ENCODE results near the gene PLAGL1.

The PLAGL1 gene

GRCh38 chr6:143896126-143896860 is 111.8 kb downstream of the PLAGL1 start:
- H3K4me1 ChIP-seq (ENCODE audit: control insufficient read depth, insufficient read depth, low read length), result no peaks in the 10 kb centered on the region
- H3K9ac ChIP-seq (ENCODE audit: low read length in 2 of 2), result no peak overlapping the region
- no peaks in the 10 kb centered on the region for H3K36me3 ChIP-seq (ENCODE audit: control insufficient read depth in 2 of 2, insufficient read depth in 2 of 2, low read length in 2 of 2)
- no peak overlapping the region for H3K4me3 ChIP-seq (ENCODE audit: low read length in 2 of 2)
- no peak overlapping the region for H3K27ac ChIP-seq (ENCODE audit: low read length)
- no peaks in the 10 kb centered on the region for H3K27me3 ChIP-seq (ENCODE audit: control insufficient read depth in 1 of 2, insufficient read depth in 2 of 2, low read length in 2 of 2)
- H3K9me3 ChIP-seq (ENCODE audit: control insufficient read depth in 2 of 2, low read length in 2 of 2), result no peaks in the 10 kb centered on the region

DNA sequence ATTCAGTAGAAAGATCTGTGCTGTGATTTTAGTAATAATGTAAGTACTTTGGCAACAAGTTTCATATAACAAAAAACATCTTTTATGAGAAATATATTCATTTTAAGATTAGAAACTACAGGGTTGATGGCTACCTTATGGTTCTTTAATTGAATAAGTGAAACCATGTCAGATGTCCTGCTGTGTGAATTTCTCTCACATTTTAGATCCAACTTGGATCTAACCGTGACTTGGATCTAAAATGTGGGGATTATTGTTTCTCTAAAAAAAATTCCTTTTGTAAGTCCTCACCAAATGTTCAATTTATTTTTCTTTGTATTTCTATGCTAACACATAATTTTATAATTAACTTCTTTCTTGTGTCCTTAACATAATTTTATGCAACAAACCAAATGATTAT is 113.4 kb downstream of the PLAGL1 start:
- Histone ChIP-seq H3K27ac (ENCODE audit: low read length) (no peak overlapping the region), H3K4me3 (ENCODE audit: low read length in 2 of 2) (no peak overlapping the region), H3K4me1 (ENCODE audit: control insufficient read depth, insufficient read depth, low read length) (no peaks in the 10 kb centered on the region), H3K27me3 (ENCODE audit: control insufficient read depth in 1 of 2, insufficient read depth in 2 of 2, low read length in 2 of 2) (no peaks in the 10 kb centered on the region), H3K9me3 (ENCODE audit: control insufficient read depth in 2 of 2, low read length in 2 of 2) (no peaks in the 10 kb centered on the region), H3K9ac (ENCODE audit: low read length in 2 of 2) (no peak overlapping the region), H3K36me3 (ENCODE audit: control insufficient read depth in 2 of 2, insufficient read depth in 2 of 2, low read length in 2 of 2) (no peaks in the 10 kb centered on the region)
